Measurements from ENCODE around the gene CNTNAP5.

DNA sequence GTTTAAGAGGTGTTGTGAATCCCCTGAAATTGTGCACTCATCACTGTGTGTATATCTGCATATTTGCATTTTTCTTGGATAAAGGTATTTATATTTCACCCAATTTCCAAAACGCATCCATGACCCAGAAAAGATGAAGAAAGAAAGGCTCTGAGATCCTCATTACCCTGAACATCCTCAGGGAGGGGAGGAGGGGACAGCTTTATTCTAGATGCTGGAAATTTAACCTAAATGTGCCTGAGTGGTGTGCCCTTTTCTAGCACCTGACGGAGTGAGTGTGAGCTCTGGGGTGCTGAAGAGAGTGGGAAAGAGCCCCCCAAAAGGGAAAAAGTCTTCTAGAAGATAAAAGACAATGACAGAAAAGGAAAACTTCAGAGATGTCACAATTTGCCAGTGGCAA, 20.8 kb downstream of the CNTNAP5 start:
- TF ChIP-seq, protein P1, sequence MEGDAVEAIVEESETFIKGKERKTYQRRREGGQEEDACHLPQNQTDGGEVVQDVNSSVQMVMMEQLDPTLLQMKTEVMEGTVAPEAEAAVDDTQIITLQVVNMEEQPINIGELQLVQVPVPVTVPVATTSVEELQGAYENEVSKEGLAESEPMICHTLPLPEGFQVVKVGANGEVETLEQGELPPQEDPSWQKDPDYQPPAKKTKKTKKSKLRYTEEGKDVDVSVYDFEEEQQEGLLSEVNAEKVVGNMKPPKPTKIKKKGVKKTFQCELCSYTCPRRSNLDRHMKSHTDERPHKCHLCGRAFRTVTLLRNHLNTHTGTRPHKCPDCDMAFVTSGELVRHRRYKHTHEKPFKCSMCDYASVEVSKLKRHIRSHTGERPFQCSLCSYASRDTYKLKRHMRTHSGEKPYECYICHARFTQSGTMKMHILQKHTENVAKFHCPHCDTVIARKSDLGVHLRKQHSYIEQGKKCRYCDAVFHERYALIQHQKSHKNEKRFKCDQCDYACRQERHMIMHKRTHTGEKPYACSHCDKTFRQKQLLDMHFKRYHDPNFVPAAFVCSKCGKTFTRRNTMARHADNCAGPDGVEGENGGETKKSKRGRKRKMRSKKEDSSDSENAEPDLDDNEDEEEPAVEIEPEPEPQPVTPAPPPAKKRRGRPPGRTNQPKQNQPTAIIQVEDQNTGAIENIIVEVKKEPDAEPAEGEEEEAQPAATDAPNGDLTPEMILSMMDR (IDR thresholded peaks at IDR 0.05; ENCODE audit: extremely low read depth in 1 of 2, insufficient read depth in 1 of 2, low read depth in 1 of 2, low read length in 2 of 2): no peak
- TF ChIP-seq POLR2AphosphoS5 (IDR thresholded peaks at IDR 0.05; ENCODE audit: insufficient read depth, low read depth, low read length) (no peak), EZH2 (IDR thresholded peaks at IDR 0.05; ENCODE audit: borderline replicate concordance, low read depth, low read length, severe bottlenecking) (no peak), POLR2A (IDR thresholded peaks at IDR 0.05; ENCODE audit: low read depth, low read length) (no peak), JUN (IDR thresholded peaks at IDR 0.05; ENCODE audit: borderline replicate concordance, insufficient read depth, insufficient read length, low read depth) (no peak)
- TF ChIP-seq, protein P2, sequence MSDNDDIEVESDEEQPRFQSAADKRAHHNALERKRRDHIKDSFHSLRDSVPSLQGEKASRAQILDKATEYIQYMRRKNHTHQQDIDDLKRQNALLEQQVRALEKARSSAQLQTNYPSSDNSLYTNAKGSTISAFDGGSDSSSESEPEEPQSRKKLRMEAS (IDR thresholded peaks at IDR 0.05; ENCODE audit: insufficient read depth, insufficient read length): no peak

Measured in endothelial cell of umbilical vein (primary cell).